ENCODE data around the gene CDKN2AIP. TPM values are rescaled to one million over a fixed set of nuclear protein-coding genes. Genes with fewer than 3 reads are reported as not detected.

The CDKN2AIP gene
- total and polyA plus RNA-seq, 9 donors: 14.2 to 28.8 (median 19.2) TPM

DNA sequence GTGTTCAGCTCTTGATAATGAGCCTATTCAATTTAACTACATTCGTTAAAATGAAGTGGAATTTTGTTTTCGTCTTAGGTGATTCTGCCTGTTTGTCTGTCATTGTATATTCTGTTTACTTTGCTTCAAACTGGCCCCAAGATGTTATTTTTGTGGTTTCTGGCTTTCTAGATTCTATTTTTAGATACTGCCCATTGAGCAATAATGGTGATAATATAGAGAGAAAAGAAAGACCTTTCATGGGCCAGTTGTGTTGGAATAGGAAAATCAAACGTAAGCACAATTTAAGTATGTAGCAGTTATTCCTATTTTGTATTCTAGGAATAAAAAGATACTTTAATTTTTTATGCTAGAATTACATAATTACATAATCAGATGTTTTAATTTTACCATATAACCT lies 4.0 kb downstream of the CDKN2AIP start:
- H3K9me3 ChIP-seq: no peaks in the 10 kb centered on the region
- no peak for TF ChIP-seq POLR2A (IDR thresholded peaks at IDR 0.05)
- TF ChIP-seq, protein P1, sequence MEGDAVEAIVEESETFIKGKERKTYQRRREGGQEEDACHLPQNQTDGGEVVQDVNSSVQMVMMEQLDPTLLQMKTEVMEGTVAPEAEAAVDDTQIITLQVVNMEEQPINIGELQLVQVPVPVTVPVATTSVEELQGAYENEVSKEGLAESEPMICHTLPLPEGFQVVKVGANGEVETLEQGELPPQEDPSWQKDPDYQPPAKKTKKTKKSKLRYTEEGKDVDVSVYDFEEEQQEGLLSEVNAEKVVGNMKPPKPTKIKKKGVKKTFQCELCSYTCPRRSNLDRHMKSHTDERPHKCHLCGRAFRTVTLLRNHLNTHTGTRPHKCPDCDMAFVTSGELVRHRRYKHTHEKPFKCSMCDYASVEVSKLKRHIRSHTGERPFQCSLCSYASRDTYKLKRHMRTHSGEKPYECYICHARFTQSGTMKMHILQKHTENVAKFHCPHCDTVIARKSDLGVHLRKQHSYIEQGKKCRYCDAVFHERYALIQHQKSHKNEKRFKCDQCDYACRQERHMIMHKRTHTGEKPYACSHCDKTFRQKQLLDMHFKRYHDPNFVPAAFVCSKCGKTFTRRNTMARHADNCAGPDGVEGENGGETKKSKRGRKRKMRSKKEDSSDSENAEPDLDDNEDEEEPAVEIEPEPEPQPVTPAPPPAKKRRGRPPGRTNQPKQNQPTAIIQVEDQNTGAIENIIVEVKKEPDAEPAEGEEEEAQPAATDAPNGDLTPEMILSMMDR (IDR thresholded peaks at IDR 0.05): no peak
- no peak for TF ChIP-seq EP300 (IDR thresholded peaks at IDR 0.05)
- DNase-seq: no peak
- H3K36me3 ChIP-seq: no peaks in the 10 kb centered on the region
- H3K27me3 ChIP-seq: no peaks in the 10 kb centered on the region
- WGBS, 3 donors: 83 to 88% (median 86%) methylated on average over 3 of the region's 3 CpGs
- peaks cover 2% of the 10 kb centered on the region for H3K4me1 ChIP-seq (ENCODE audit: insufficient read depth)
- H3K4me3 ChIP-seq: no peak overlapping the region
- no peak overlapping the region for H3K27ac ChIP-seq
- intact Hi-C loops (cut with DNase I): loop anchor here in 1 of 4 donors (10.0 kb wide), 1 partner anchor 56 kb away; the partner anchor contains the start of gene ING2

DNA sequence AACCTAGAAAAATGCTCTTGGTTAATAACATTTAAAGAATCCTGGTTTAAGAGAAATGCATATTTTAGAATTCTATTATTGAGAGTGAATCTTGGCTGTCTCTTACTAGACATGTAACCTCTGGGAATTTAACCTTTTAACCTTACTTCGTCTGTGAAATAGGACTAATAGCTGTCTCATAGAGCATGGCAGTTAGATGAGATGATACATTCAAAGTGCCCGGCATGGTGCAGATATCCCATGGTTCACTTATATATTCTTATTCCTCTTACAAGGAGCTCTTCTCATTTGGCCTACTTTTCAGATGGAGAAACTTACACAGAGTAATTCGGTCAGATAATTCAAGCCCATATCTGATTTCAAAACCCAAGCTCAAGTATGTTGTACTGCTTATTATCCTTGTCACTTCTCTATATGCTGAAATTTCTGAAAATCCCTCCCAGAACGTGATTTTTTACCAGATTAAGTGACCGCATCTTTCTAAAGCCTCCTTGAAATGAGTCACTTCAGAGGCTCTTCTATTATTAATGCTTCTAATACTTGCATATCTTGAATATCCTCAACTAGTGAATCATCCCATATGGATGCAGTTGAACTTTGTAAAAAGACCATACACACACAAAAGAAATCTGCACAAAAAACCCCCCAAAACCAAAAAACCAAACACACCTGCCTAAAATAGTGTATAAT lies 4.9 kb downstream of the CDKN2AIP start:
- TF ChIP-seq EP300 (IDR thresholded peaks at IDR 0.05): no peak
- TF ChIP-seq POLR2A (IDR thresholded peaks at IDR 0.05): no peak
- TF ChIP-seq, protein P1 (IDR thresholded peaks at IDR 0.05): no peak
- Histone ChIP-seq H3K9me3 (no peaks in the 10 kb centered on the region), H3K27me3 (no peaks in the 10 kb centered on the region), H3K27ac (no peak overlapping the region), H3K4me3 (no peak overlapping the region), H3K36me3 (no peaks in the 10 kb centered on the region), H3K4me1 (ENCODE audit: insufficient read depth) (peaks cover 2% of the 10 kb centered on the region)
- no peak for DNase-seq
- 83 to 88% (median 88%) methylated on average over 5 of the region's 5 CpGs for WGBS, 3 donors
- intact Hi-C loops (cut with DNase I): loop anchor here in 1 of 4 donors (10.0 kb wide), 1 partner anchor 55 kb away; the partner anchor contains the start of gene ING2

- TF ChIP-seq POLR2A (IDR thresholded peaks at IDR 0.05): no peak
- no peak for TF ChIP-seq EP300 (IDR thresholded peaks at IDR 0.05)
- TF ChIP-seq, protein P1 (IDR thresholded peaks at IDR 0.05): no peak
- Histone ChIP-seq H3K9me3 (no peaks in the 10 kb centered on the region), H3K36me3 (no peaks in the 10 kb centered on the region), H3K4me1 (ENCODE audit: insufficient read depth) (peaks cover 2% of the 10 kb centered on the region), H3K27me3 (no peaks in the 10 kb centered on the region), H3K27ac (no peak overlapping the region), H3K4me3 (no peak overlapping the region)
- intact Hi-C loops (cut with DNase I): no loop called here
- WGBS, 3 donors: 94 to 100% (median 96%) methylated on average over 1 of the region's 1 CpG
- no peak for DNase-seq
These were observed 5.7 kb downstream of the CDKN2AIP start for GRCh38 chr4:183450108-183450507.

- intact Hi-C loops (cut with DNase I): no loop called here
- Histone ChIP-seq H3K4me1 (ENCODE audit: insufficient read depth) (no peaks in the 10 kb centered on the region), H3K27ac (no peak overlapping the region), H3K27me3 (no peaks in the 10 kb centered on the region), H3K4me3 (no peak overlapping the region), H3K36me3 (no peaks in the 10 kb centered on the region), H3K9me3 (no peaks in the 10 kb centered on the region)
- TF ChIP-seq, protein P1 (IDR thresholded peaks at IDR 0.05): no peak
- TF ChIP-seq POLR2A (IDR thresholded peaks at IDR 0.05): no peak
- TF ChIP-seq EP300 (IDR thresholded peaks at IDR 0.05): no peak
- no peak for DNase-seq
- 88 to 92% (median 90%) methylated on average over 7 of the region's 7 CpGs for WGBS, 3 donors
These were observed 11.2 kb downstream of the CDKN2AIP start for GRCh38 chr4:183455431-183456195.
